HG03571 (cell line): ENCODE data around the gene KIF21A.
"Not testable (repeated sequence)": the region's sequence is repeated elsewhere in the genome, so short reads cannot be mapped to it uniquely, and the experiment has no call there.

Experiments
- ATAC-seq: cut with Tn5 transposase; IDR thresholded peaks from one replicate; pipeline ENCODE4 v1.9.1; 2021; ENCODE audit not compliant: unreplicated experiment

The KIF21A gene

GRCh38 chr12:39348523-39348922 lies 94.4 kb downstream of the KIF21A start:
- ATAC-seq = no peak

DNA sequence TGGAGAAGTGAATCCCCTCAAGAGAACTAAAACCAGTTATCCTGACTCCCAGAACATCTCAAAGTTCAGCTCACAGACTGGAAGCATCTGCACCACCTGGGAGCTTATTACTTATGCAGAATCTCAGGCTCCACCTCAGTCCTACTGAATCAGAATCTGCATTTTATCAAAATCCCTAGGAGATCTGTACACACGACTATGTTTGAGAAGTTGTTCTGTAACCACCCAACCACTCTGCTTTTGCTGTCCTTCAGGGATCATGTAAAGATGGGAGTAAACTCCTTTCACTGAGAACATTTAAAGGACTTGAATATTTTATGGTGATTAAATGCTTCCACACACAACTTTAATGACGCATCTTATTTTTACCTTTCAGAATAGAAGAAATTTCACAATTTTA lies 98.0 kb downstream of the KIF21A start:
- ATAC-seq = no peak

DNA sequence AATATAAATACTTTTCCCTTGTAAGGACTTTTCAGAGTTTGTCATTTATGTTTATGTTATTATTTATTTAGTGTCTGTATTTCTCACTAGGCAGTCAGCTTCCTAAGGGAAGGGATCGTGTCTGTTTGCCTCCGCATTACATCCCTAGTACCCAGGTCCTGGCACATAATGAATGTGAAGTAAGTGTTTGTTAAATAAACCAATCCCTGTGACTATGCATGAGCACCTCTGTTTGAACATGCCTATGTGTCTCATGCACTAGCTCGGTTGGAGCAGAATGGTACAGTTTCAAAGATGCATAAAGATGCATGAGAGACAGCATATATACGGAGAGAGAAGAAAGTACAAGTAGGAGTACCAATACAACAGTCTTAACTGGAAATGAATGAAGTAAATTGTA lies 99.3 kb downstream of the KIF21A start:
- ATAC-seq = no peak

- ATAC-seq = no peak
Observed at GRCh38 chr12:39341761-39342160, 101.2 kb downstream of the KIF21A start.

DNA sequence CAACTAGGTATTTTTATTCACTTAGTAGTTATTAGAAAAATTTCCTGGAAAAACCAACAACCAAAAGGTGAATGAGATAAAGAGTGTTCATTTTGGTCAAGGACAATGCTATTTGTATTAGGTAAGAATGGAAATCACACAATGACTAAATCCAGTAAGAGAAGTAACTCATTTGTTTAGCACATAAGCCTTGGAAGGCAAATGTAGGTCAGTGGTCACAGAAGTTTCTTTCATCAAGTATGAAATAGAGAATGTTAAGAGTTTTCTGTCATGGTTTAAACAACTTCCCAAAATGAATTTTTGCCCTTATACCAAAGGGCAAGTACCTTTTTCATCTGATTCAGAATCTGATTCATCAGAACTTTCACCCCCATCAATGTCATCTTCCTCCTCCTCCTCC lies 101.7 kb downstream of the KIF21A start:
- ATAC-seq = peak; percentile 48

DNA sequence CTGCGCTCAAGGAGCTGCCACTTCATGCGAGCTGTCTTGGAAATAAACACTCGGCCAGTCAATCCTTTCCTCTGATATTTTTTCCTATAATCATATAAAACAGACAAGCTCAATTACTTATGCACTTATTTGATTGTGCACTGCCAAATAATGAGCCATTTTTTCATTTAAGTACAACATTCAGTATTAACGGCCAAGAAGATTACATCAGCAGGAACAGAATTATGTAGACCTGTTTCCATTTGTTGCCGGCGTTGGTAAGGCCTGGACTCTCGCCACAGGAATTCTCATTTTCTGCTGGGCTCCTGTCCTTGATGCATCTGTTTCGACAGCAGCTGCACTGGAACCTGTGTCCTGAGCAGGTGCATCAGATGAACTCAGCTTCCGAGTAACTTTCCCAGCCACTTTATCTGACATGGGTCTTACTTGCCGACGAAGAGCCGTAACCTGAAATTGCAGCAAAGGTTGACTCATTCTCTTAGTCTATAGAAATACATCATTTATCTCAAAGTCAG lies 110.2 kb downstream of the KIF21A start:
- ATAC-seq = no peak

- no peak for ATAC-seq
Observed at GRCh38 chr12:39331539-39332261, 111.2 kb downstream of the KIF21A start.

DNA sequence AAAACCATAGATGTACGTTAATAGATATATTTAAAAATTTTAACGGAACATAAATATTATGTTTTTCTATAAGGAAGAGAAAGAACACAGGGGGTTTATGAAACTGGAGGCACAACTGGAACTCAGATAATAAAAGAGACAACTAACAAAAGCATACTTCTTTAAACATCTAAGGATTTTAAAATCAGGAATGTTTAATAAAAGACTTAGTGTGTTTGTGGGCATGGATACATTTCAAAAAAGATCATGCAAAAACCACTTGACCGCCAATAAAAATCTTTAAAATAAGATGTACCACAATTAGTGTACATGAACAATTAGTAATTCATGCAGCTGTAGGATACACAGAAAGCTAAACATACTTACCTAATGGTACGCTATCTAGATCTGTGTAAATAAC lies 113.0 kb downstream of the KIF21A start:
- no peak for ATAC-seq

- ATAC-seq = no peak
Observed at GRCh38 chr12:39329018-39329417, 113.9 kb downstream of the KIF21A start.

DNA sequence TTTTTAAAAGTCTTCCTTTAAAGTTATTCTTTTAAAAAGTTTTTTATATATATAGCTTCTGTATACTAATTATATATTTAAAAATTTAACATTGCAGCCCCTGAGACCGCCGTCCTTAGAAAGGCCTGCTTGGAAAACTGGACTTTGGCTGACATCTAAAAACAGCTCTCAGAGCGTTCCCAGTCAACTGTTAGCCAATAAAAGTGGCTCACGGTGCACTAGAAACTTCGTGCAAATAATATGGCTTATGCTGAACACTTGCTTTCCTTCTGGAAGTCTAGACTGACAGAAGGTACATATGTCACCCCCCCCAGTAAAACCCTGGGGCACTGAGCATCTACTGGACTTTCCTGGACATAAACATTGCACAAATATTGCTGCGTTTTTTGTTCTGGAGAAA lies 115.0 kb downstream of the KIF21A start:
- ATAC-seq = no peak

GRCh38 chr12:39327510-39327909 lies 115.4 kb downstream of the KIF21A start:
- no peak for ATAC-seq

GRCh38 chr12:39319180-39319579 lies 123.7 kb downstream of the KIF21A start:
- no peak for ATAC-seq

GRCh38 chr12:39314547-39314946 lies 128.4 kb downstream of the KIF21A start:
- ATAC-seq = no peak

DNA sequence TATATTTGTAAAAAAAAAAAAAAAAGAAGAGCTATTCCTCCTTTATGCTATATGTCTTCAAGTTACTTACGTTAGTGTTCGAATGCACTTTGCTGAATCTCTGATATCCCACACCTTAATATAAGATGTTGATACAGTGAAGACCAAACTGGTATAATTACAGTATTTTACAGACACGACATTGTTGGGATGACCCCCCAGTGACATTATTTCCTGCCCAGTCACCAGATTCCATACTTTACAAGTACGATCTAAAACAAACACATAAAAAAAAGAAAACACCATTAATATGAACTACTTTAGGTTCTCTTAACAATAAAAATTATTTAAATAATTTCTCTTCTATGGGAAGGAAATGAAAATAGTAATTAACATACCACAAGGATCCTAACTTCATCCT lies 133.4 kb downstream of the KIF21A start:
- no peak for ATAC-seq

- no peak for ATAC-seq
Observed at GRCh38 chr12:39301422-39301821, 141.5 kb downstream of the KIF21A start.

GRCh38 chr12:39300799-39301198 lies 142.1 kb downstream of the KIF21A start:
- no peak for ATAC-seq

DNA sequence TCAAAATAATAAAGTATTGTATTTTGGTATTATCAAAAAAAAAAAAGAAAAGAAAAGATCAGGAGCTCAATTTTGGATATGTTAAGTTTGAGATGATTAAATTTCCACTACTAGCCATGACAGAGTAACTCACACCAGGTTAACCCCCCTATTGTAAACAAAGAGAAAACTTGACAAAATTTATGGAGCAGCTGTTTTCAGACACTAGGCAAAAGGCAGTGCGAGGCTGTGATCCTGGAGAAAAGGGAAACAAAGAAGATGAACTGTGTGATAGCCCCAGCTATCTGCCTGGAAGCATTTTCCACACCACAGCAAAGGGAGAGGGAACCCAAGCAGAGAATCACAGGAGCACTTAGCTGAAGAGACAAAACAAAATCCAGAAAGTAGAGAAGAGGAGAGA lies 145.0 kb downstream of the KIF21A start:
- no peak for ATAC-seq

- ATAC-seq = no peak
Observed at GRCh38 chr12:39296496-39296895, 146.4 kb downstream of the KIF21A start.

- not testable (repeated sequence) for ATAC-seq
Observed at GRCh38 chr12:39295593-39295992, 147.3 kb downstream of the KIF21A start.

GRCh38 chr12:39294715-39295114 lies 148.2 kb downstream of the KIF21A start:
- ATAC-seq = no peak

GRCh38 chr12:39292125-39292630 lies 150.7 kb downstream of the KIF21A start:
- no peak for ATAC-seq

GRCh38 chr12:39287817-39288216 lies 155.1 kb downstream of the KIF21A start:
- ATAC-seq = no peak

DNA sequence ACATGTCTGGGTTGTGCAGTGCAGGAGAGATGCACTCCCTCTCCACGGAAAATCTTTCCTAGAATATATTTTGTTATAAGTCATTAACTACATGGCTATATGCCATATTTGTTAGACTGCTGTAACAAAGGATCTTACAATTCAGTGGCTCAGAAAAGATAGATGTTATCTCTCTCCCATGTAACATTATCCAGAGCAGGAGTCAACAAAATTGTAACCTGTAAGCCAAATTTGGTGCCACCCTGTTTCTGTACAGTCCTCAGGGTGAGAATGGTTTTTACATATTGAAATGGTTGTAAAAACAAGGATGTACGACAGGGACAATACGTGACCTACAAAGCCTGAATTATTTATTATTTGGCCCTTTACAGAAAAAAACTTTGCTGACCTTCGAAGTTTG lies 155.5 kb downstream of the KIF21A start:
- no peak for ATAC-seq
